NCI-H2029 treated with DMSO at 0.1 percent for 48 hours (cell line): ENCODE data around the gene ZNF490.

ENCODE experiments used
- DNase-seq: peaks from one replicate; lab custom pipeline; 2025; lab: John Stamatoyannopoulos, UW

The ZNF490 gene

GRCh38 chr19:12543855-12544254 is 66.8 kb downstream of the ZNF490 start:
- no peak for DNase-seq
